ENCODE data around the gene FRS2.
"Not testable (repeated sequence)": the region's sequence is repeated elsewhere in the genome, so short reads cannot be mapped to it uniquely, and the experiment has no call there.

Gene FRS2

GRCh38 chr12:69602954-69603353 is 132.8 kb downstream of the FRS2 start:
- no peak for FAIRE-seq

DNA sequence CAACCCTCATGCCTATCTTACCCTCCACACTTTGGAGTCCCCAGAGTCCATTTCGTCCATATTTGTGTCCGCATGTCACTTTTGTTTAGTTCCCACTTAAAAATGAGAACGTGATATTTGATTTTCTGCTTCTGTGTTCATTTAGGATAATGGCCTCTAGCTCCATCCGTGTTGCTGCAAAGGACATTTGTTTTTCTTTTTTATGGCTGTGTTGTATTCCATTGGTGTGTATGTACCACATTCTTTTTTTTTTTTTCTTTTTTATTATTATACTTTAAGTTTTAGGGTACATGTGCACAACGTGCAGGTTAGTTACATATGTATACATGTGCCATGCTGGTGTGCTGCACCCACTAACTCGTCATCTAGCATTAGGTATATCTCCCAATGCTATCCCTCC is 133.4 kb downstream of the FRS2 start:
- not testable (repeated sequence) for FAIRE-seq; DNase-seq (ENCODE audit: insufficient read length)

More at GRCh38 chr12:69602954-69603353, 132.8 kb downstream of the FRS2 start:
- TF ChIP-seq TAF1 (IDR thresholded peaks at IDR 0.05; ENCODE audit: borderline replicate concordance, low read depth, low read length) (no peak), POLR2A (IDR thresholded peaks at IDR 0.05; ENCODE audit: low read depth, low read length) (no peak), POLR2AphosphoS5 (IDR thresholded peaks at IDR 0.05; ENCODE audit: low read depth, low read length) (no peak)
- no peak for DNase-seq (ENCODE audit: insufficient read length)

DNA sequence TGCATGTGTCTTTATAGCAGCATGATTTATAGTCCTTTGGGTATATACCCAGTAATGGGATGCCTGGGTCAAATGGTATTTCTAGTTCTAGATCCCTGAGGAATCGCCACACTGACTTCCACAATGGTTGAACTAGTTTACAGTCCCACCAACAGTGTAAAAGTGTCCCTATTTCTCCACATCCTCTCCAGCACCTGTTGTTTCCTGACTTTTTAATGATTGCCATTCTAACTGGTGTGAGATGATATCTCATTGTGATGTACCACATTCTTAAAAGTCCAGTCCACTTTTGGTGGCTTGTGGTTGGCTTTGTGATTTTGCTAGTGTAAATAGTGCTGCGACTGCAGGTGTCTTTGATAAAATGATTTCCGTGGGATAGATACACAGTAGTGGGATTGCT is 134.1 kb downstream of the FRS2 start:
- not testable (repeated sequence) for DNase-seq (ENCODE audit: insufficient read length); FAIRE-seq

GRCh38 chr12:69608114-69608513 is 137.9 kb downstream of the FRS2 start:
- DNase-seq (ENCODE audit: insufficient read length) = no peak
- FAIRE-seq = no peak
- TF ChIP-seq POLR2AphosphoS5 (IDR thresholded peaks at IDR 0.05; ENCODE audit: low read depth, low read length) (no peak), TAF1 (IDR thresholded peaks at IDR 0.05; ENCODE audit: borderline replicate concordance, low read depth, low read length) (no peak), POLR2A (IDR thresholded peaks at IDR 0.05; ENCODE audit: low read depth, low read length) (no peak)

- FAIRE-seq = no peak
- no peak for DNase-seq (ENCODE audit: insufficient read length)
- TF ChIP-seq POLR2A (IDR thresholded peaks at IDR 0.05; ENCODE audit: low read depth, low read length) (no peak), POLR2AphosphoS5 (IDR thresholded peaks at IDR 0.05; ENCODE audit: low read depth, low read length) (no peak), TAF1 (IDR thresholded peaks at IDR 0.05; ENCODE audit: borderline replicate concordance, low read depth, low read length) (no peak)
Observed at GRCh38 chr12:69610126-69610525, 139.9 kb downstream of the FRS2 start.

GRCh38 chr12:69610729-69611128 is 140.5 kb downstream of the FRS2 start, which contains the start of gene LRRC10:
Gene LRRC10, minus strand, starts transcription at chr12:69610907. Its CDS starts 69 bp downstream, at chr12:69610838.
- DNase-seq (ENCODE audit: insufficient read length) = no peak
- TF ChIP-seq POLR2A (IDR thresholded peaks at IDR 0.05; ENCODE audit: low read depth, low read length) (no peak), TAF1 (IDR thresholded peaks at IDR 0.05; ENCODE audit: borderline replicate concordance, low read depth, low read length) (no peak), POLR2AphosphoS5 (IDR thresholded peaks at IDR 0.05; ENCODE audit: low read depth, low read length) (no peak)
- FAIRE-seq = no peak

GRCh38 chr12:69613351-69613750 is 143.2 kb downstream of the FRS2 start:
- DNase-seq (ENCODE audit: insufficient read length) (no peak), FAIRE-seq (no peak)
- TF ChIP-seq POLR2A (IDR thresholded peaks at IDR 0.05; ENCODE audit: low read depth, low read length) = no peak
- no peak for TF ChIP-seq POLR2AphosphoS5 (IDR thresholded peaks at IDR 0.05; ENCODE audit: low read depth, low read length)
- TF ChIP-seq TAF1 (IDR thresholded peaks at IDR 0.05; ENCODE audit: borderline replicate concordance, low read depth, low read length) = no peak

- DNase-seq (ENCODE audit: insufficient read length) (no peak), FAIRE-seq (no peak)
- TF ChIP-seq POLR2AphosphoS5 (IDR thresholded peaks at IDR 0.05; ENCODE audit: low read depth, low read length) = no peak
- TF ChIP-seq POLR2A (IDR thresholded peaks at IDR 0.05; ENCODE audit: low read depth, low read length) = no peak
- TF ChIP-seq TAF1 (IDR thresholded peaks at IDR 0.05; ENCODE audit: borderline replicate concordance, low read depth, low read length) = no peak
Observed at GRCh38 chr12:69616025-69616424, 145.8 kb downstream of the FRS2 start.

GRCh38 chr12:69619050-69619449 is 148.9 kb downstream of the FRS2 start:
- DNase-seq (ENCODE audit: insufficient read length) = no peak
- TF ChIP-seq POLR2AphosphoS5 (IDR thresholded peaks at IDR 0.05; ENCODE audit: low read depth, low read length) = no peak
- TF ChIP-seq POLR2A (IDR thresholded peaks at IDR 0.05; ENCODE audit: low read depth, low read length) = no peak
- no peak for TF ChIP-seq TAF1 (IDR thresholded peaks at IDR 0.05; ENCODE audit: borderline replicate concordance, low read depth, low read length)
- FAIRE-seq = no peak

DNA sequence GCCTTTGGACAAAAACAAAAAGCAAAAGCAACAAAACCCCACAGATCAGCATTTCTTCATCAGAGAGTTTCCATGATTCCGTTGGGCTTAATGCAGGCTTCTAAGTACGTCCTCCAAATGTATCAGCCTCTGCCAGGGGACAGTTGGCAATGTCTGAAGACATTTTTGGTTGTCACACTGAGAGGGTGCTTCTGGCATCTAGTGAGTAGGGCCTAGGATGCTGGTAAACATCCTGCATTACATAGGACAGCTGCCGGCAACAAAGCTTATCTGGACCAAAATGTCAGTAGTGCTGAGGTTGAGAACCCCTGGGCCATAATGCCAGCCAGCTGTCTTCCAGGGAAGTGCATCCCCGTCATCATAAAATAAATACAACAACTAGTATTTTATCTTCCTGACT is 149.9 kb downstream of the FRS2 start:
- no peak for DNase-seq (ENCODE audit: insufficient read length)
- FAIRE-seq = no peak
- no peak for TF ChIP-seq POLR2A (IDR thresholded peaks at IDR 0.05; ENCODE audit: low read depth, low read length)

- FAIRE-seq (no peak), DNase-seq (ENCODE audit: insufficient read length) (no peak)
- TF ChIP-seq POLR2AphosphoS5 (IDR thresholded peaks at IDR 0.05; ENCODE audit: low read depth, low read length) = no peak
- no peak for TF ChIP-seq POLR2A (IDR thresholded peaks at IDR 0.05; ENCODE audit: low read depth, low read length)
- no peak for TF ChIP-seq TAF1 (IDR thresholded peaks at IDR 0.05; ENCODE audit: borderline replicate concordance, low read depth, low read length)
Observed at GRCh38 chr12:69620921-69621320, 150.7 kb downstream of the FRS2 start.

DNA sequence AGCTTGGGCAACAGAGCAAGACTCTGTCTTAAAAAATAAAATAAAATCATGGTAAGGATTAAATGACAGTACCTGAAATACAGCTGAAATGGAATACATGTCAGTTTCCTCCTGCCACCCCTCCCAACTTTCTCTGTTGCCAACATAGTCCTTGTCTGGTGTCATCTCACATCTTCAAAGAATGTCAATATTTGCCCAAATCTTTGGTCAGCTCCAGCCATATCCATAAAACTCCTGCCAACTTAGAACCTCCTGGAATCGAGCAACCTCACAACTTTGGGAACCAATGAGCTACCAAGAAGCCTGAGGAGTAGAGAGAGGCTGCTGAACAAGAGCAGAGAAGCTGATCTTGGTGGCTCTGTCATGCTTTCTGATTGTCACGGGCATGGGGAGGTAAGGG is 151.4 kb downstream of the FRS2 start:
- FAIRE-seq (no peak), DNase-seq (ENCODE audit: insufficient read length) (no peak)
- no peak for TF ChIP-seq TAF1 (IDR thresholded peaks at IDR 0.05; ENCODE audit: borderline replicate concordance, low read depth, low read length)

DNA sequence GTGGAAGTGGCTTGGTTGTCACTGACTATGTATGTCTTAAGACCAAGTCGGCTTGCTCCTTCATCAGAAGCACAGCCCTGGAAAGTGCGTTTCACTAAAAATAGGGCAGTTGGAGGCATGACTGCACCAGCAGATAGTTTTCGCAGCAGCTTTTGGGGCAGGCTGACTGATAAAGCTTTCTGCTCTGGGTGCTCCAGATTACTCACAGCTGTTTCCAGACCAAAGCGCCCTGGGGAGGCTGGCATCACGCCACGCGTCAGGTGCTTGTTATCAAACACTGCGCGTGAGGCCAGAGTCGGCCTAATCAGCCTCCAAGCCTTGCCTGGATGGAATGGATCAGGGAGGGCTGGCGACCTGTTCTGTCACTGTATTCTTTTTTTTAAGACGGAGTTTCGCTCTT is 153.8 kb downstream of the FRS2 start:
- FAIRE-seq = no peak
- TF ChIP-seq TAF1 (IDR thresholded peaks at IDR 0.05; ENCODE audit: borderline replicate concordance, low read depth, low read length) = no peak
- TF ChIP-seq POLR2AphosphoS5 (IDR thresholded peaks at IDR 0.05; ENCODE audit: low read depth, low read length) = no peak
- TF ChIP-seq POLR2A (IDR thresholded peaks at IDR 0.05; ENCODE audit: low read depth, low read length) = no peak
- no peak for DNase-seq (ENCODE audit: insufficient read length)

All from GM12892 (cell line).